Measurements from ENCODE around the gene N4BP3.

- no peak for TF ChIP-seq MAFK (IDR thresholded peaks at IDR 0.05; ENCODE audit: low read depth, low read length)
- no peak for TF ChIP-seq CTCF (conservative IDR thresholded peaks at IDR 0.05; ENCODE audit: low read depth, low read length)
- TF ChIP-seq RCOR1 (IDR thresholded peaks at IDR 0.05; ENCODE audit: insufficient replicate concordance, low read length) = no peak
- no peak for TF ChIP-seq POLR2A (IDR thresholded peaks at IDR 0.05; ENCODE audit: low read depth, low read length)
- TF ChIP-seq SMC3 (IDR thresholded peaks at IDR 0.05; ENCODE audit: low read depth, low read length) = no peak
- no peak for TF ChIP-seq BHLHE40 (IDR thresholded peaks at IDR 0.05; ENCODE audit: low read depth, low read length)
- no peak for TF ChIP-seq CHD1 (IDR thresholded peaks at IDR 0.05; ENCODE audit: low read depth, low read length)
- no peak for TF ChIP-seq FOS (IDR thresholded peaks at IDR 0.05; ENCODE audit: low read depth, low read length)
- no peak for TF ChIP-seq MXI1 (IDR thresholded peaks at IDR 0.05; ENCODE audit: borderline replicate concordance, low read depth, low read length)
- TF ChIP-seq CEBPB (IDR thresholded peaks at IDR 0.05; ENCODE audit: low read depth, low read length) = no peak
- TF ChIP-seq RAD21 (IDR thresholded peaks at IDR 0.05; ENCODE audit: low read length) = no peak
- TF ChIP-seq RFX5 (IDR thresholded peaks at IDR 0.05; ENCODE audit: low read depth, low read length) = no peak
These were observed 5.5 kb upstream of the N4BP3 start for GRCh38 chr5:178107756-178108310.

Measured in IMR-90 (cell line).